PFSK-1 (cell line): ENCODE data around the gene EIF4B.

ENCODE experiments used
- FOXP2 ChIP-seq: optimal IDR thresholded peaks from 2 replicates; pipeline ENCODE3; 2011; ENCODE audit warnings: borderline replicate concordance, control low read depth, inconsistent platforms; ENCODE audit not compliant: insufficient read depth; ENCODE audit errors: extremely low read length, extremely low read depth
- POLR2AphosphoS5 ChIP-seq: IDR thresholded peaks from 2 replicates; pipeline ENCODE4 v1.6.1; 2012; ENCODE audit warnings: low read depth, mild to moderate bottlenecking, control low read depth, low read length, moderate library complexity
- SIN3A ChIP-seq: IDR thresholded peaks from 2 replicates; pipeline ENCODE4 v1.6.1; 2012; ENCODE audit warnings: mild to moderate bottlenecking, low read length, moderate library complexity, borderline replicate concordance; ENCODE audit not compliant: insufficient read depth
- TAF1 ChIP-seq: IDR thresholded peaks from 2 replicates; pipeline ENCODE4 v1.6.1; 2012; ENCODE audit warnings: low read length, control low read depth, borderline replicate concordance; ENCODE audit not compliant: insufficient read depth
- TF ChIP-seq, protein P1 (sequence below), 2 experiments: IDR thresholded peaks; 2 replicates each; pipeline versions ENCODE4 v1.6.1 to v1.8.0; 2011 to 2012; ENCODE audit warnings: low read depth in 2 of 2, low read length in 2 of 2, control low read depth in 1 of 2, inconsistent platforms in 1 of 2, mild to moderate bottlenecking in 1 of 2, moderate library complexity in 1 of 2; ENCODE audit not compliant: insufficient read depth in 1 of 2

DNA sequence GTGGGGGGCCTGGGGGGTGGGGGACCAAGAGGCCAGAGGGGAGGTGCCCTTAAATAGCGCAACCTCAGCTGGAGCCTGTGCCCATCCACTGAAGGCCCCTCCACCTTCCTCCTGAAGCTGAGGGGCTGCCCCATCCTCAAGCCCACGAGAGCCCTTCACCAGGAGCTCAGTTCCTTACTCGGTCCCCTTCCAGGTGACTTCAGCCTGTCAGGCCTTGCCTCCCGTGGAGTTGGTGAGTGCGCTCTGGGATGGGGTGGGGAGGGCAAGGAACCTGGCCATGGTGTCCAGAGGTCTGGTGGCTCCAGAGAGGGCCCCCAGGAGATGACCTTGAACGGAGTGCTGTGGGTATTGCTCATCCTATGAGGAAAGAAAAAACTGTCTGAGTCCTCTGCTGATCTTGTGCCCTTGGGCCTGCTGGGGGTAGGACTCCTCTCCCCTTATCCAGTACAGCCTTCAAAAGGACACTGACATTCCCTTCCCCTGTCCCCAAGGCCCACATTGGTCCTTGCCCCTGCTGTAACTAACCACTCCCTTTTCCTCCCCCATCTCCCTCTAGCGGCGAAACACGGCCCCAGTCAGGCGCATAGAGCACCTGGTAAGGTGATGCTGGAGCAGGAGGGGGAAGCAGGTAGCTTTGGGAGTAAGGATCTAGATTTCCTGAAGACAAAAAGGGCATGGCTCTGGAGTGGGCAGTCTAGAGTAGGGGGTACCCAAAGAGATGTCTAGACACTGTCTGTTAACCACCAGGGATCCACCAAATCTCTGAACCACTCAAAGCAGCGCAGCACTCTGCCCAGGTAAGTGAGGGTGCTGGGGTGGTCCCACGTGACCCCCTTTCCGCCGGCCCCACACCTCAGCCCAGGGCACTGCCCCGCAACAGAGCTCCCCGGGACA lies 47.2 kb downstream of the EIF4B start:
- TF ChIP-seq TAF1 (no peak), POLR2AphosphoS5 (no peak), SIN3A (no peak), FOXP2 (no peak)
- TF ChIP-seq, protein P1, sequence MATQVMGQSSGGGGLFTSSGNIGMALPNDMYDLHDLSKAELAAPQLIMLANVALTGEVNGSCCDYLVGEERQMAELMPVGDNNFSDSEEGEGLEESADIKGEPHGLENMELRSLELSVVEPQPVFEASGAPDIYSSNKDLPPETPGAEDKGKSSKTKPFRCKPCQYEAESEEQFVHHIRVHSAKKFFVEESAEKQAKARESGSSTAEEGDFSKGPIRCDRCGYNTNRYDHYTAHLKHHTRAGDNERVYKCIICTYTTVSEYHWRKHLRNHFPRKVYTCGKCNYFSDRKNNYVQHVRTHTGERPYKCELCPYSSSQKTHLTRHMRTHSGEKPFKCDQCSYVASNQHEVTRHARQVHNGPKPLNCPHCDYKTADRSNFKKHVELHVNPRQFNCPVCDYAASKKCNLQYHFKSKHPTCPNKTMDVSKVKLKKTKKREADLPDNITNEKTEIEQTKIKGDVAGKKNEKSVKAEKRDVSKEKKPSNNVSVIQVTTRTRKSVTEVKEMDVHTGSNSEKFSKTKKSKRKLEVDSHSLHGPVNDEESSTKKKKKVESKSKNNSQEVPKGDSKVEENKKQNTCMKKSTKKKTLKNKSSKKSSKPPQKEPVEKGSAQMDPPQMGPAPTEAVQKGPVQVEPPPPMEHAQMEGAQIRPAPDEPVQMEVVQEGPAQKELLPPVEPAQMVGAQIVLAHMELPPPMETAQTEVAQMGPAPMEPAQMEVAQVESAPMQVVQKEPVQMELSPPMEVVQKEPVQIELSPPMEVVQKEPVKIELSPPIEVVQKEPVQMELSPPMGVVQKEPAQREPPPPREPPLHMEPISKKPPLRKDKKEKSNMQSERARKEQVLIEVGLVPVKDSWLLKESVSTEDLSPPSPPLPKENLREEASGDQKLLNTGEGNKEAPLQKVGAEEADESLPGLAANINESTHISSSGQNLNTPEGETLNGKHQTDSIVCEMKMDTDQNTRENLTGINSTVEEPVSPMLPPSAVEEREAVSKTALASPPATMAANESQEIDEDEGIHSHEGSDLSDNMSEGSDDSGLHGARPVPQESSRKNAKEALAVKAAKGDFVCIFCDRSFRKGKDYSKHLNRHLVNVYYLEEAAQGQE (IDR thresholded peaks at IDR 0.05; ENCODE audit: insufficient read depth in 1 of 2, low read depth in 2 of 2, low read length in 2 of 2), result no peak
